Aorta (tissue), 5 donors: ENCODE results near the gene IGF2R. TPM values are rescaled to one million over a fixed set of nuclear protein-coding genes. Genes with fewer than 3 reads are reported as not detected.
A peak's percentile ranks its signal among the peaks of the same experiment; 100 is the strongest.
"Not testable (repeated sequence)": the region's sequence is repeated elsewhere in the genome, so short reads cannot be mapped to it uniquely, and the experiment has no call there.

Experiments
- ATAC-seq: fragments of 200-7000 bp; cut with Tn5 transposase; one replicate; pipeline ENCODE4 v1.9.1; 2022; ENCODE audit warnings: moderate library complexity; ENCODE audit not compliant: low FRiP score
- DNase-seq, 2 donors: peaks; one replicate each; pipeline ENCODE4 v3.0.0-alpha.2; 2020
- H3K27ac ChIP-seq, 2 donors: one replicate each; pipeline ENCODE4 v1.5.1; 2013; ENCODE audit warnings: low read length in 2 of 2, mild to moderate bottlenecking in 2 of 2, moderate library complexity in 2 of 2, control low read depth in 1 of 2, inconsistent platforms in 1 of 2, low read depth in 1 of 2
- H3K27me3 ChIP-seq, 2 donors: one replicate each; pipeline ENCODE4 v1.6.1; 2013; ENCODE audit warnings: control low read depth in 1 of 2, low read length in 1 of 2, mild to moderate bottlenecking in 1 of 2, moderate library complexity in 1 of 2; ENCODE audit not compliant: insufficient read depth in 2 of 2, control insufficient read depth in 1 of 2
- H3K36me3 ChIP-seq, 2 donors: one replicate each; pipeline ENCODE4 v1.6.1; 2013; ENCODE audit warnings: control low read depth in 1 of 2, low read length in 1 of 2, mild to moderate bottlenecking in 1 of 2; ENCODE audit not compliant: insufficient read depth in 2 of 2, control insufficient read depth in 1 of 2
- H3K4me1 ChIP-seq, 2 donors: one replicate each; pipeline ENCODE4 v1.6.1; 2013; ENCODE audit warnings: low read length in 2 of 2, control low read depth in 1 of 2, mild to moderate bottlenecking in 1 of 2, moderate library complexity in 1 of 2; ENCODE audit not compliant: insufficient read depth in 2 of 2, control insufficient read depth in 1 of 2
- H3K4me3 ChIP-seq, 2 donors: one replicate each; pipeline ENCODE4 v1.5.1; 2013; ENCODE audit warnings: low read length in 2 of 2, control low read depth in 1 of 2, mild to moderate bottlenecking in 1 of 2
- H3K9me3 ChIP-seq: one replicate; pipeline ENCODE4 v1.6.1; 2013; ENCODE audit warnings: mild to moderate bottlenecking, low read length; ENCODE audit not compliant: control insufficient read depth
- WGBS, 2 donors: extraction: QIAGEN DNeasy Blood & Tissue Kit; methylation state at CpG; one replicate each; pipeline ENCODE4 v1.1.7; 2013; 5-methylcytosine and 5-hydroxymethylcytosine counted together
- intact Hi-C, 2 donors: fragments of 100-400 bp; cut with DNase I; formaldehyde crosslinking; loops; one replicate each; pipeline versions ENCODE4 v1.14.2 to v1.15.0; 2022
- polyA plus RNA-seq, 2 donors: library from polyadenylated mRNA; stranded (reverse); fragments of 200-250 nt; gene quantifications; one replicate each; pipeline ENCODE4 v1.2.3, GENCODE V29; 2013
- total RNA-seq, 2 donors: library from RNA; stranded (reverse); fragmentation: NEBNext Ultra II Directional; extraction: Animal tissue kit (Norgen Biotek cat#: 25700); gene quantifications; one replicate each; pipeline ENCODE4 v1.2.1, GENCODE V29; 2021
- donor health status: healthy with polysubstance abuse.
- donor health status: Bipolar disorder and iron deficiency.
- donor health status: DM: no; HTN: no; CAD: no.
- donor health status: DM: no; HTN: no; CAD: no.
- donor health status: DM: yes; HTN: yes; CAD: no.

Gene IGF2R
- total and polyA plus RNA-seq, 4 donors: 5.8 to 82.0 (median 54.6) TPM

DNA sequence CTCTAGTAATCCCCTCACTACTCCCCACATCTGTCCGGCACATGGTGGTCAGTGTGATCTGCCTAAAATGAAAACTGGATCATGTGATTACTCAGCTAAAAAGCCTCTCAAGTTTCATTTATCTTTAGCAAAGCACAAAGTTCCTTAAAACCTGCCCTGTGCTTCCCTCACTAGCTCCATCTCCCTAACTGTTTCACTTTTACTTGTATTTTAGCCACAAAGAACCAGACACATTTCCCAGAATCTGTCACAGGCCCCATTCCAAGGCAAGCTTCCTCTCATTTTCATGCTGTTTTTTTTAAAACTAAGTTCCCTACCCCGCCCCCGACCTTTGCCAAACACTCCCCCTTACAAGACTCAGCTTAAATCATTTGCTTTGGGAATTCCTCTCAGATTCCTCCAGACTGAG is 8.9 kb upstream of the IGF2R start:
- 18 to 20% methylated on average over 3 of the region's 3 CpGs for WGBS, 2 donors
- DNase-seq (peak in 1 of 2 donors; percentile 78), ATAC-seq (peak; percentile 71)
- intact Hi-C loops: no loop called here
- H3K36me3 ChIP-seq: no peaks in the 10 kb centered on the region
- H3K9me3 ChIP-seq: no peaks in the 10 kb centered on the region
- no peaks in the 10 kb centered on the region for H3K27me3 ChIP-seq
- H3K4me3 ChIP-seq: no peak overlapping the region
- no peak overlapping the region for H3K27ac ChIP-seq
- H3K4me1 ChIP-seq: no peaks in the 10 kb centered on the region

DNA sequence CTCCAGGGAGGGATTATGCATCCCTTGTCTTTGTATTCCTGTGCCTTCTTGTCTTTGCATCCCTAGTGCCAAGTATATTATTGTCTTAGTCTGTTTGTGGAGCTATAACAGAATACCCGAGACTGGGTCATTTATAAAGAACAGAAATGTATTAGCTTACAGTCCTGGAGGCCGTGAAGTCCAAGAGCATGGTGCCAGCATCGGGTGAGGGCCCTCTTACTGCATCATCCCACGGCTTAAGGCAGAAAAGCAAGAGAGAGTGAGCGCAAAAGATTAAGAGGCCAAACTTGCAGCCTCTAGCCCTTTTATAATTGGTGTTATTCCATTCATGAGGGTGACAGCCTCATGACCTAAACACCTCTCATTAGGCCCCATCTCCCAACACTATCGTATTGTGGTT is 8.4 kb upstream of the IGF2R start:
- ATAC-seq (no peak), DNase-seq (no peak)
- H3K4me1 ChIP-seq: no peaks in the 10 kb centered on the region
- H3K27me3 ChIP-seq: no peaks in the 10 kb centered on the region
- WGBS, 2 donors: 55 to 64% methylated on average over 6 of the region's 6 CpGs
- no peaks in the 10 kb centered on the region for H3K9me3 ChIP-seq
- H3K36me3 ChIP-seq: no peaks in the 10 kb centered on the region
- no peak overlapping the region for H3K4me3 ChIP-seq
- intact Hi-C loops: no loop called here
- H3K27ac ChIP-seq: no peak overlapping the region

DNA sequence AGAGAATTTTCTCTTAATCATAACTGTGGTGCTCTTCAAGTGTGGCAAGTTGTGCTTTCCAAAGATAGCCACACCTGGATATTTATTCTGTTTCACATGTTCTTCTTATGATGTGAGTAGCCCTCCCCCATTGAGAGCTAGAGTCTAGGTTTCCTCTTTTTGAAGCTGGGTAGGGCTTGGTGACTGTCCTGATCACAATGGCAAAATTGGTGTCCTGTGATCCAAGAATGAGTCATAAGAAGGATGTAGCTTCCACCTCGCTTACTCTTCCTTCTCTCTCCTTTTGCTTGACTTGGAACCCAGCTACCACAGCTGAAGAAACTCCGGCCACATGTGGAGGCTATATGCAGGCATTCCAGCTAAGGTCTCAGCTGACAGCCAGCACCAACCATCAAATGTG is 7.4 kb upstream of the IGF2R start:
- ATAC-seq (no peak), DNase-seq (no peak)
- no peak overlapping the region for H3K27ac ChIP-seq
- no peak overlapping the region for H3K4me3 ChIP-seq
- H3K4me1 ChIP-seq: no peaks in the 10 kb centered on the region
- WGBS, 2 donors: 84 to 89% methylated on average over 2 of the region's 2 CpGs
- H3K27me3 ChIP-seq: no peaks in the 10 kb centered on the region
- H3K36me3 ChIP-seq: no peaks in the 10 kb centered on the region
- intact Hi-C loops: no loop called here
- no peaks in the 10 kb centered on the region for H3K9me3 ChIP-seq

DNA sequence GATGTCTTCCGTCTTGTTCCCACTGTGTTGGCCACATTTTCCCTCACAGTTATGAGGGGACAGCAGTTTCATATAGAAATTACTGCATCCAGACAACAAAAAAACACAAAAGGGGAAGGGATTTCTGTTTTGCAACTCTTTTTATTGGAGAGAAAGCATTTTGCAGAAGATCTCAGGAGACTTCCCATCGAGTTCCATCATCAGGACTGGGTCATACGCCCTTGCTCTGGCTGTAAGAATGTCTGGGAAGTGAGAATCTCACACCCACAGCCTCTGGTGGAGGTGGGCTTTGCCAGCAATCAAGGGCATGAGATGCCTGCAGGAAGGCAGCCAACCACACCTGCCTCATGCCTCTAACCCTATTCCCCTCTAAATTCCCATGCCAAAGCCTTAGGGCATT is 5.8 kb upstream of the IGF2R start:
- DNase-seq (no peak), ATAC-seq (no peak)
- Histone ChIP-seq H3K4me1 (no peaks in the 10 kb centered on the region), H3K9me3 (no peaks in the 10 kb centered on the region), H3K27me3 (no peaks in the 10 kb centered on the region), H3K36me3 (no peaks in the 10 kb centered on the region), H3K4me3 (no peak overlapping the region), H3K27ac (no peak overlapping the region)
- WGBS, 2 donors: 64% methylated on average over 3 of the region's 3 CpGs
- intact Hi-C loops: no loop called here

DNA sequence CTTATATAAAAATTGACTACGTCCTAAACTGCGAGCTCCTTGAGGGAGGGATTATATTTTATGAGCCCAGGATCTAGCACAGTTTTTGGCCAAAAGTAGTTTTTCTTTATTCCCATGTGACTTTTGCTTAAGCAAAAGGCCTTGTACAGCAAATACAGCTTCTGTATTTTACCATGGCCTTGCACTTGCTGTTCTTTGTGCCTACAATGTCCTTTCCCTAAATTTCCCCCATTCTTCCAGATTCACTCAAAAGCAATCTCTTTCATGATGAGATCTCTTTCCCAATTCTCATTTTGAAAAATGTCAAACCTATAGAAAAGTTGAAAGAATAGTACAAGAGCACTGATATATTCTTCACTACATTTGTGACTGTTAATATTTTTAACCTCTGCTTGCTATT is 4.8 kb upstream of the IGF2R start:
- 88 to 93% methylated on average over 2 of the region's 2 CpGs for WGBS, 2 donors
- intact Hi-C loops: no loop called here

DNA sequence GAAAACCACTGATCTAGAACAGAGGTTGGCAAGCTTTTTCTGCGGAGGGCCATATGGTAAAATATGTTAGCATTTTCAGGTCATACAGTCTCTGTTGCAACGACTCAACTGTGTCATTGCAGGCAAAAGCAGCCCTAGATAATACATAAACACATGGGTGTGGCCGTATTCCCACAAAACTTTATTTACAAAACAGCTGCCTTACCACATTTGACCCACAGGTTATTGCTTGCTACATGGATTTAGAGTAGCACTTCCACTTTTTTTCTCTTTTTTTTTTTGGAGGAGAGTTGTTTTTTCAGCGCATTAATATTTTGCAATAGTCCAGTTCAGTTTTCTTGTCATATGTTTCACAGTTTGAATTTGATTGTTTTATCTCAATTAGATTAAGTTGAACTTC is 2.5 kb upstream of the IGF2R start:
- 78% methylated on average over 4 of the region's 4 CpGs for WGBS, 2 donors

More for the DNA sequence above, 4.8 kb upstream of the IGF2R start:
- no peak for ATAC-seq
- DNase-seq: no peak
- no peaks in the 10 kb centered on the region for H3K4me1 ChIP-seq
- no peak overlapping the region for H3K27ac ChIP-seq
- H3K27me3 ChIP-seq: no peaks in the 10 kb centered on the region
- H3K36me3 ChIP-seq: no peaks in the 10 kb centered on the region
- no peaks in the 10 kb centered on the region for H3K9me3 ChIP-seq
- no peak overlapping the region for H3K4me3 ChIP-seq

DNA sequence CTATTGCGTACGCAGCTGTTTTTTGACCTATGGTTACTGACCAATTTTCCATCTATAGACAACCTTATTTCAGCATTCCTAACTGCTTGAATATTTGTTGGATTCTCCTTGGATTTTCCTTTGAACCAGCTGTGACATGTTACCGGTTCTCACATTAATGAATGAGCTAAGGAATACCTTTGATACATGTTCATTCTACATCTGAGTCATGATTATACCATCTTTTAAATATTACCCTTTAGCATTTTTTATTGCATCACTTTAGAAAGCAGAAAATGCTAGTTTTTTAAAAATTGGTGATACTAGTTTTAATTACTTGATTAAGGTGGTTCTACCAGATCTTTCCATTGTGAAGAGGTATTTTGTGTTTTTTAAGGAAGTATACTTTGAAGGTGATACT is 1.9 kb upstream of the IGF2R start:
- H3K27ac ChIP-seq: no peak overlapping the region
- no peaks in the 10 kb centered on the region for H3K27me3 ChIP-seq
- ATAC-seq (no peak), DNase-seq (no peak)
- 85 to 87% methylated on average over 3 of the region's 3 CpGs for WGBS, 2 donors
- no peaks in the 10 kb centered on the region for H3K9me3 ChIP-seq
- intact Hi-C loops: no loop called here
- H3K4me1 ChIP-seq: peaks cover 0 to 4% of the 10 kb centered on the region in 2 donors
- no peaks in the 10 kb centered on the region for H3K36me3 ChIP-seq
- no peak overlapping the region for H3K4me3 ChIP-seq

More for the DNA sequence above, 2.5 kb upstream of the IGF2R start:
- H3K9me3 ChIP-seq: no peaks in the 10 kb centered on the region
- peaks cover 0 to 4% of the 10 kb centered on the region in 2 donors for H3K4me1 ChIP-seq
- no peak for ATAC-seq
- H3K4me3 ChIP-seq: no peak overlapping the region
- intact Hi-C loops: no loop called here
- no peaks in the 10 kb centered on the region for H3K36me3 ChIP-seq
- DNase-seq: no peak
- no peak overlapping the region for H3K27ac ChIP-seq
- no peaks in the 10 kb centered on the region for H3K27me3 ChIP-seq

DNA sequence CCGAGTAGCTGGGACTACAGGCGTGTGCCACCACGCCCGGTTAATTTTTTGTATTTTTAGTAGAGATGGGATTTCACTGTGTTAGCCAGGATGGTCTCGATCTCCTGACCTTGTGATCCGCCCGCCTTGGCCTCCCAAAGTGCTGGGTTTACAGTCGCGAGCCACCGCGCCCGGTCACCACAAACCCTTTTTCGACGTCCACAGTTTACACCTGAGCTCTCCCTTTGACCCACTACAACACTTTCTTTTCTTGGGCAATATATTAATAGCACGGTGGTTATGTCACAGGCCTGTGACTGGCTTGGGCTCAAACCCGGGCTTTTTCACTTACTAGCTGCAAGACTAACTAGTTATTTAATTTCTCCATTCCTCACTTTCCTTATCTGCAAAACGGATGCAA is 1.3 kb upstream of the IGF2R start:
- not testable (repeated sequence) for H3K4me1 ChIP-seq, ATAC-seq, H3K4me3 ChIP-seq, DNase-seq, H3K27me3 ChIP-seq, H3K9me3 ChIP-seq, H3K36me3 ChIP-seq, H3K27ac ChIP-seq
- intact Hi-C loops: loop anchor here (2.0 kb wide), 1 partner anchor 75 kb away; no protein-coding TSS in a partner anchor
- 82 to 87% methylated on average over 17 of the region's 17 CpGs for WGBS, 2 donors

DNA sequence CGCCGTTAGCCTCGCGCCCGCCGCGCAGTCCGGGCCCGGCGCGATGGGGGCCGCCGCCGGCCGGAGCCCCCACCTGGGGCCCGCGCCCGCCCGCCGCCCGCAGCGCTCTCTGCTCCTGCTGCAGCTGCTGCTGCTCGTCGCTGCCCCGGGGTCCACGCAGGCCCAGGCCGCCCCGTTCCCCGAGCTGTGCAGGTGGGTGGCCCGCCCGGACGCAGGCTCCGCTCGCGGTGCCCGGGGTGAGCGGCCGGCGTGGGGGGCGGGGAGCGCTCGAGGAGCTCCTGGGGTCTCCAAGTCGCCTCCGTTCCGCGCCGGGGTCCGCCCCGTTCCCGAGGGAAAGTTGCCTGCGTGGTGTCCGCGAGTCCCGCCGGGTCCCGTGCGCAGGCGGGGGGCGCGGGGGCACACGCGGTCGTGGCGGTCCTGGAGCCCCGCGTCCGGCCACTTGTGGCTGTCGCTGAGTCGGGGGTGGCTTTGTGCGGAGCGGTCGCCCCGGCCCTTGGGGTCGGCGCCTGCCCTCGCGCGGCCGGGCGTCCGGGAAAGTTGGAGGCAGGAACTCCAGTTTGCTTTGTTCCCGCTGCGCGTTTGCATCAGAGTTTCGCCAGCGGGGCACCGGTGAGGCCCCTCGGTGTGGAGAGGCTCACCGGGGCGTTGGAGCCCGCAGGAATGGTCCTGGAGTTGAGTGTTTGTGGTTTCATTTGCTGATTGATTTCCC is 476 bp downstream of the IGF2R start:
- WGBS, 2 donors: 0 to 1% methylated on average over 75 to 91 of the region's 91 CpGs

More for the DNA sequence above, 476 bp downstream of the IGF2R start:
- DNase-seq: peak; percentile 70 to 83
- Histone ChIP-seq H3K4me1 (peaks cover 0 to 4% of the 10 kb centered on the region in 2 donors), H3K27ac (peak overlapping the region; percentile 37 to 66), H3K27me3 (no peaks in the 10 kb centered on the region), H3K9me3 (no peaks in the 10 kb centered on the region), H3K4me3 (peak overlapping the region; percentile 90 to 93), H3K36me3 (no peaks in the 10 kb centered on the region)
- intact Hi-C loops: loop anchor here (2.0 kb wide), 1 partner anchor 73 kb away; no protein-coding TSS in a partner anchor
- peak; percentile 17 for ATAC-seq
